K562 (cell line): ENCODE data around the gene NR5A2. TPM values are rescaled to one million over a fixed set of nuclear protein-coding genes. Genes with fewer than 3 reads are reported as not detected.

Experiments
- AFF4 ChIP-seq: sonication (generic); formaldehyde crosslinking; IDR thresholded peaks from 2 replicates; pipeline ENCODE4 v1.8.0; 2023; ENCODE audit warnings: mild to moderate bottlenecking, missing genetic modification reagents
- BCLAF1 ChIP-seq, 2 experiments: fragments of 450-650 bp in 1 of 2; IDR thresholded peaks; 2 replicates each; pipeline ENCODE4 v1.6.1; 2011 to 2017; ENCODE audit warnings: low read depth in 2 of 2, antibody characterized with exemption in 1 of 2, borderline replicate concordance in 1 of 2, low read length in 1 of 2, mild to moderate bottlenecking in 1 of 2, mixed read lengths in 1 of 2; ENCODE audit not compliant: control insufficient read depth in 1 of 2
- CBX1 ChIP-seq: sonication (generic); IDR thresholded peaks from 2 replicates; pipeline ENCODE4 v1.6.1; 2016; ENCODE audit warnings: antibody characterized with exemption, low read depth, mild to moderate bottlenecking
- CBX2 ChIP-seq: fragments of 200-600 bp; sonication (generic); IDR thresholded peaks from one replicate; pipeline ENCODE4 v1.6.1; 2012; ENCODE audit warnings: mild to moderate bottlenecking, low read length, inconsistent platforms; ENCODE audit not compliant: insufficient read depth, poor library complexity, severe bottlenecking
- NCOA2 ChIP-seq, 2 experiments: fragments of 450-650 bp; IDR thresholded peaks; 2 replicates each; pipeline ENCODE4 v1.6.1; 2018; ENCODE audit warnings: mild to moderate bottlenecking in 2 of 2, moderate library complexity in 1 of 2; ENCODE audit not compliant: partially characterized antibody in 2 of 2
- PHB2 ChIP-seq: fragments of 450-650 bp; IDR thresholded peaks from 2 replicates; pipeline ENCODE4 v1.6.1; 2017; ENCODE audit warnings: low read depth
- PRDM10 ChIP-seq: fragments of 450-650 bp; IDR thresholded peaks from 2 replicates; pipeline ENCODE4 v1.6.1; 2018; ENCODE audit not compliant: partially characterized antibody
- ZC3H11A ChIP-seq: IDR thresholded peaks from 2 replicates; pipeline ENCODE4 v1.6.1; 2012; ENCODE audit warnings: low read depth, low read length, improper control_type of control experiment
- ZFP36 ChIP-seq: fragments of 150-350 bp; IDR thresholded peaks from 2 replicates; pipeline ENCODE4 v1.6.1; 2018; ENCODE audit warnings: low read length, low read depth; ENCODE audit not compliant: partially characterized antibody
- ZNF282 ChIP-seq: sonication (generic); formaldehyde crosslinking; IDR thresholded peaks from 2 replicates; pipeline ENCODE4 v1.8.1; 2023; ENCODE audit warnings: missing genetic modification reagents
- ZNF395 ChIP-seq: fragments of 200-800 bp; sonication (Bioruptor generic); IDR thresholded peaks from 2 replicates; pipeline ENCODE4 v1.6.1; 2017; ENCODE audit warnings: missing genetic modification characterization, missing compliant biosample characterization
- ZNF57 ChIP-seq: fragments of 450-650 bp; formaldehyde crosslinking; IDR thresholded peaks from 2 replicates; pipeline ENCODE4 v1.4.0; 2020; ENCODE audit warnings: mild to moderate bottlenecking, moderate library complexity
- ZNF655 ChIP-seq: fragments of 250-450 bp; sonication (Bioruptor Pico); IDR thresholded peaks from 2 replicates; pipeline ENCODE4 v1.5.0; 2021
- polyA plus RNA-seq, 8 experiments: library from polyadenylated mRNA; depleted of rRNA in 4 of 8; stranded (reverse) in 5 of 8; unstranded in 3 of 8; fragments of >200 nt; fragmentation: Nextera tagmentation in 2 of 8; fragmentation: Illumina TruSeq in 1 of 8; extraction: Ambion mirVana in 2 of 8; extraction: Trizol in 1 of 8; gene quantifications; 2 replicates each; pipeline versions ENCODE4 v1.2.1 to v1.2.3, GENCODE V29; 2011 to 2014; ENCODE audit warnings: inconsistent platforms in 1 of 8, missing spikeins in 1 of 8
- total RNA-seq, 7 experiments: library from RNA; depleted of rRNA in 6 of 7; stranded (reverse); fragments of >200 nt in 6 of 7; fragmentation: Illumina TruSeq in 2 of 7; extraction: Trizol in 2 of 7; gene quantifications; 2 replicates each; pipeline versions ENCODE4 v1.2.1 to v1.2.3, GENCODE V29; 2011 to 2021; ENCODE audit warnings: low replicate concordance in 1 of 7

NR5A2 gene
- total and polyA plus RNA-seq, 9 of the 15 experiments (the other 6 are each of a cell fraction or from before 2014, with no cell fraction given): 0.13 to 0.40 (median 0.29) TPM

GRCh38 chr1:200226268-200226968 is 198.9 kb downstream of the NR5A2 start (continued):
- TF ChIP-seq ZNF395 (no peak), ZNF57 (no peak), AFF4 (CRISPR knock-in tag) (no peak), CBX2 (no peak), CBX1 (no peak), PHB2 (no peak), ZNF655 (no peak), ZNF282 (CRISPR knock-in tag) (no peak), BCLAF1 (IDR thresholded peaks at IDR 0.05; ENCODE audit: borderline replicate concordance in 1 of 2, control insufficient read depth in 1 of 2, low read depth in 2 of 2, low read length in 1 of 2) (no peak), NCOA2 (IDR thresholded peaks at IDR 0.05; ENCODE audit: partially characterized antibody in 2 of 2) (peak; percentile 25), PRDM10 (no peak), ZFP36 (peak; percentile 68), ZC3H11A (no peak)
